Neural progenitor cell (in vitro differentiated cells): ENCODE measurements around the gene ALDH1A3. TPM values are rescaled to one million over a fixed set of nuclear protein-coding genes. Genes with fewer than 3 reads are reported as not detected.

Source experiments
- DNase-seq: peaks from one replicate; pipeline ENCODE4 v3.0.0-alpha.2; 2016; ENCODE audit warnings: low spot score
- H2AFZ ChIP-seq: fragments of 200-600 bp; sonication (generic); replicated peaks from 2 replicates; pipeline ENCODE4 v1.6.1; 2016; ENCODE audit warnings: antibody characterized with exemption
- H3F3A ChIP-seq: fragments of 200-600 bp; sonication (generic); 2 replicates; pipeline ENCODE4 v1.6.1; 2016; ENCODE audit warnings: antibody characterized with exemption, low read depth
- H3K27ac ChIP-seq: fragments of 200-600 bp; sonication (generic); 2 replicates; pipeline ENCODE4 v1.5.1; 2016; ENCODE audit warnings: mild to moderate bottlenecking
- H3K27me3 ChIP-seq: fragments of 200-600 bp; sonication (generic); 2 replicates; pipeline ENCODE4 v1.6.1; 2016; ENCODE audit warnings: mild to moderate bottlenecking, moderate library complexity
- H3K36me3 ChIP-seq: fragments of 200-600 bp; sonication (generic); 2 replicates; pipeline ENCODE4 v1.5.1; 2016
- H3K4me1 ChIP-seq: fragments of 200-600 bp; sonication (generic); 2 replicates; pipeline ENCODE4 v1.6.1; 2016; ENCODE audit warnings: mixed run types
- H3K4me2 ChIP-seq: fragments of 200-600 bp; sonication (generic); 2 replicates; pipeline ENCODE4 v1.6.1; 2016
- H3K4me3 ChIP-seq: fragments of 200-600 bp; sonication (generic); 2 replicates; pipeline ENCODE4 v1.5.1; 2016
- H3K79me2 ChIP-seq: fragments of 200-600 bp; sonication (generic); 2 replicates; pipeline ENCODE4 v1.6.1; 2016; ENCODE audit warnings: low read depth
- H3K9ac ChIP-seq: fragments of 200-600 bp; sonication (generic); 2 replicates; pipeline ENCODE4 v1.6.1; 2016
- H3K9me3 ChIP-seq: fragments of 200-600 bp; sonication (generic); 2 replicates; pipeline ENCODE4 v1.5.1; 2016; ENCODE audit warnings: low read depth
- H4K20me1 ChIP-seq: fragments of 200-600 bp; sonication (generic); 2 replicates; pipeline ENCODE4 v1.6.1; 2016; ENCODE audit warnings: low read depth
- H3K27ac Mint-ChIP-seq: 3 replicates; pipeline ENCODE4 v1.8.0; 2021; ENCODE audit warnings: mixed read lengths
- H3K27me3 Mint-ChIP-seq: 2 replicates; pipeline ENCODE4 v1.8.0; 2022; ENCODE audit warnings: low read depth, mild to moderate bottlenecking, inconsistent platforms, moderate library complexity, mixed read lengths; ENCODE audit not compliant: insufficient read depth
- H3K36me3 Mint-ChIP-seq: 3 replicates; pipeline ENCODE4 v1.8.0; 2021; ENCODE audit warnings: mixed read lengths
- H3K4me1 Mint-ChIP-seq: 3 replicates; pipeline ENCODE4 v1.8.0; 2021; ENCODE audit warnings: mixed read lengths
- H3K4me3 Mint-ChIP-seq: 3 replicates; pipeline ENCODE4 v1.8.0; 2021; ENCODE audit warnings: mild to moderate bottlenecking, moderate library complexity, mixed read lengths
- H3K9me3 Mint-ChIP-seq: 3 replicates; pipeline ENCODE4 v1.8.0; 2020; ENCODE audit warnings: mixed read lengths
- CTCF ChIP-seq: fragments of 200-600 bp; sonication (generic); IDR thresholded peaks from 2 replicates; pipeline ENCODE4 v1.5.1; 2017; ENCODE audit warnings: antibody characterized with exemption, mild to moderate bottlenecking
- EZH2 ChIP-seq: fragments of 200-600 bp; sonication (generic); IDR thresholded peaks from 2 replicates; pipeline ENCODE4 v1.6.1; 2017; ENCODE audit warnings: antibody characterized with exemption, mild to moderate bottlenecking, moderate library complexity
- EZH2phosphoT487 ChIP-seq: fragments of 200-600 bp; sonication (generic); IDR thresholded peaks from 2 replicates; pipeline ENCODE4 v1.6.1; 2017; ENCODE audit warnings: antibody characterized with exemption
- total RNA-seq: library from RNA; depleted of rRNA; stranded (reverse); fragments of >200 nt; gene quantifications from 2 replicates; pipeline ENCODE4 v1.2.3, GENCODE V29; 2015; ENCODE audit warnings: low replicate concordance

ALDH1A3 gene
- total RNA-seq, 1 donor from 2014 or later, result 0.80 TPM

- Histone ChIP-seq H3K9ac (no peak overlapping the region), H4K20me1 (peaks cover 5% of the 10 kb centered on the region), H2AFZ (no peak overlapping the region), H3K4me2 (no peak overlapping the region), H3K79me2 (no peaks in the 10 kb centered on the region), H3K9me3 (no peaks in the 10 kb centered on the region), H3K27me3 (peaks cover 53% of the 10 kb centered on the region), H3F3A (no peaks in the 10 kb centered on the region), H3K27ac (no peak overlapping the region), H3K4me1 (peaks cover 3% of the 10 kb centered on the region), H3K36me3 (no peaks in the 10 kb centered on the region), H3K4me3 (no peak overlapping the region)
- peaks cover 14% of the 10 kb centered on the region for H3K4me1 Mint-ChIP-seq
- H3K27me3 Mint-ChIP-seq, result peaks cover 45% of the 10 kb centered on the region
- no peak overlapping the region for H3K4me3 Mint-ChIP-seq
- no peaks in the 10 kb centered on the region for H3K9me3 Mint-ChIP-seq
- no peak for DNase-seq
- no peak overlapping the region for H3K27ac Mint-ChIP-seq
- TF ChIP-seq EZH2phosphoT487 (no peak), CTCF (no peak)
- H3K36me3 Mint-ChIP-seq, result no peaks in the 10 kb centered on the region
Measured at GRCh38 chr15:100885116-100885515, 5.5 kb downstream of the ALDH1A3 start.

GRCh38 chr15:100885811-100886210 is 6.2 kb downstream of the ALDH1A3 start:
- H3K27me3 Mint-ChIP-seq, result peaks cover 41% of the 10 kb centered on the region
- peaks cover 46% of the 10 kb centered on the region for H3K27me3 ChIP-seq
- H3K9me3 ChIP-seq, result no peaks in the 10 kb centered on the region

GRCh38 chr15:100887211-100887913 is 7.7 kb downstream of the ALDH1A3 start:
- H3K27me3 Mint-ChIP-seq, result peaks cover 26% of the 10 kb centered on the region
- no peak overlapping the region for H3K27ac Mint-ChIP-seq

More at GRCh38 chr15:100885811-100886210, 6.2 kb downstream of the ALDH1A3 start:
- no peak overlapping the region for H3K27ac ChIP-seq
- no peak overlapping the region for H2AFZ ChIP-seq
- Mint-ChIP-seq H3K4me1 (peaks cover 14% of the 10 kb centered on the region), H3K4me3 (no peak overlapping the region), H3K9me3 (no peaks in the 10 kb centered on the region), H3K27ac (no peak overlapping the region), H3K36me3 (no peaks in the 10 kb centered on the region)
- DNase-seq, result no peak
- H3K9ac ChIP-seq, result no peak overlapping the region
- no peaks in the 10 kb centered on the region for H3K36me3 ChIP-seq
- H3K4me2 ChIP-seq, result no peak overlapping the region
- no peaks in the 10 kb centered on the region for H3K79me2 ChIP-seq
- no peaks in the 10 kb centered on the region for H3F3A ChIP-seq
- no peak overlapping the region for H3K4me3 ChIP-seq
- TF ChIP-seq CTCF, result no peak
- TF ChIP-seq EZH2, result no peak
- no peak for TF ChIP-seq EZH2phosphoT487
- H3K4me1 ChIP-seq, result no peaks in the 10 kb centered on the region
- H4K20me1 ChIP-seq, result peaks cover 5% of the 10 kb centered on the region

More at GRCh38 chr15:100887211-100887913, 7.7 kb downstream of the ALDH1A3 start:
- no peaks in the 10 kb centered on the region for H4K20me1 ChIP-seq
- H3K4me2 ChIP-seq, result no peak overlapping the region
- peaks cover 31% of the 10 kb centered on the region for H3K27me3 ChIP-seq
- peaks cover 23% of the 10 kb centered on the region for H3K4me1 Mint-ChIP-seq
- H3K36me3 ChIP-seq, result no peaks in the 10 kb centered on the region
- H3K36me3 Mint-ChIP-seq, result no peaks in the 10 kb centered on the region
- no peak for DNase-seq
- H3K79me2 ChIP-seq, result no peaks in the 10 kb centered on the region
- TF ChIP-seq EZH2 (no peak), CTCF (no peak), EZH2phosphoT487 (no peak)
- no peak overlapping the region for H3K4me3 Mint-ChIP-seq
- H3K27ac ChIP-seq, result no peak overlapping the region
- no peaks in the 10 kb centered on the region for H3K9me3 Mint-ChIP-seq
- no peak overlapping the region for H3K4me3 ChIP-seq
- H3K4me1 ChIP-seq, result peaks cover 12% of the 10 kb centered on the region
- H3K9ac ChIP-seq, result no peak overlapping the region
- H2AFZ ChIP-seq, result no peak overlapping the region
- no peaks in the 10 kb centered on the region for H3K9me3 ChIP-seq
- peaks cover 10% of the 10 kb centered on the region for H3F3A ChIP-seq
